Stimulated activated CD8-positive, alpha-beta memory T cell treated with anti-CD3 and anti-CD28 coated beads, Interleukin-2, amount 100 ng/mL, for 1 hour (primary cell): ENCODE results near the gene NDUFS3.

Experiments used
- DNase-seq, 2 donors: peaks; one replicate each; pipeline ENCODE4 v3.0.0-alpha.2; 2020; ENCODE audit warnings: low read depth in 2 of 2

NDUFS3 gene

DNA sequence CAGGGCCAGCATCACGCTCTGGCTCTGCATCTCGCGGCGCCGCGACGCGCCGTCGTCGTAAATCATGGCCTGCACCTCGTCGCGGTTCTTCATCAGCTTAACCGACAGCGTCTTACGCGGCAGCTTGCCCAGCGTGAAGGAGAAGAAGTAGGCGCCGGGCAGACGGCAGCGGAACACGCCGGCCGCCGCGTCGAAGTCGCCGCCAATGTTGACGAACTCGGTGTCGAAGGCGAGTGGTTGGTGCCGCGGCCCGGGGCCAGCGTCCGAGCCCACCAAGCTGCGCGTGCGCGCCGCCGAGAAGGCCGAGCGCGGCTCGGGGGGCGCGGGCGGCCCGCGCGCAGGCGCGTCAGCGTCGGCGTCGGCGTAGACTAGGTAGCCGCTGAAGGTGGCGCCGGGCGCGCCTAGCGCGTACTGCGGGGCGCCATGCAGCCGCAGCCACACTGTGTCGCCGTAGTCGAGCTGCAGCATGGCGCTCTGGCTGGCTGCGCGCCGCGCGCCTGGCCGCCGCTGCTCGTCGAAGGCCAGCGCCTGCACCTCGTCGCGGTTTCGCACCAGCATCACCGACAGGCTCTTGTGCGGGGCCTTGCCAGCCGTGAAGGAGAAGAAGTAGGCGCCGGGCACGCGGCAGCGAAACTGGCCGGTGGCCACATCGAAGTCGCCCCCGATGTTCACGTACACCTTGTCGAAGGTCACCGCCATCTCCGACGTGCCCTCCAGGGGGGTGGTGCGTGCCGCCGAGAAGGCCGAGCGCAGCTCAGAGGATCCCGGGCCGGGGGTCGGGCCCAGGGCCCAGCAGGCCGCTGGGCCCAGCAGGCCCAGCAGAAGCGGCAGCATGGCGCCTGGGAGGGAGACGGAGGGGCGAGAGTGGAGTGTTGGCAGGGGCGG lies 11.3 kb downstream of the NDUFS3 start:
- no peak for DNase-seq

DNA sequence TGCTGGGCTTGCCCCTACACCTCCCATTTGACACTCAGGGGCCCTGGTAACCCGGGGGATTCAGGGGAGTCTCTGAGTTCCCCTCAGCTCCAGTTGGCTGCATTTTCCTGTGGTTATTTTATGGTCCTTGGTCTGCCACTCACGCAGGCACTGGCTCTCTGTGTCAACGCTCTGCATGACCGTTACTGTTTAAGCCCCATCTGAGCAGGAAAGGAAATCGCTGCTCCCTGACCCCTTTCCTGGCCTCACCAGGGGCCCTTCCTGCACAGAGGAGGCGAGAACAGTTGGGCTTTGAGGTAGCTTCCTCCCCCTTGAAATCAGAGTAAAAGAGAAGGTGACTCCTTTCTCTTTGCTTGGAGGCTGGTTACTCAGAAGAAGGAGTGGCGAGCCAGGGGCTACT lies 12.9 kb downstream of the NDUFS3 start:
- no peak for DNase-seq

DNA sequence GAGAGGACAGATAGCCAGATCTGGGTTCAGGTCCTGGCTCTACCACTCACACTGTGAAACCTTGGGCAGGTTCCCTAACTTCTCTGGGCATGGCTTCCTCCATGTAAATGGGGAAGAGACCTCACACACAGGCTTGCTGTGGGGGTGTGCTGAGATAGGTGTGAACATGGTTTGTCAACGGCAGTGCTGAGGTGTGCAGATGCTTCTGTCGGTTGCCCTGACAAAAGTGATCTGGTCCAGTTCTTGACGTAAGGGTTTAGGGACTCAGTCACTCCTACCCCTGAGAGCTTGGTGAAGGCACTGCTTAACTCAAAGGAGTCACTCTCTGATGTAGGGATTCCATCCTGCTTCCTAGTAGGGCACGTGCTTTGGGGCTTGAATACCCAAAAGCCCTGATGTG lies 13.4 kb downstream of the NDUFS3 start:
- no peak for DNase-seq

DNA sequence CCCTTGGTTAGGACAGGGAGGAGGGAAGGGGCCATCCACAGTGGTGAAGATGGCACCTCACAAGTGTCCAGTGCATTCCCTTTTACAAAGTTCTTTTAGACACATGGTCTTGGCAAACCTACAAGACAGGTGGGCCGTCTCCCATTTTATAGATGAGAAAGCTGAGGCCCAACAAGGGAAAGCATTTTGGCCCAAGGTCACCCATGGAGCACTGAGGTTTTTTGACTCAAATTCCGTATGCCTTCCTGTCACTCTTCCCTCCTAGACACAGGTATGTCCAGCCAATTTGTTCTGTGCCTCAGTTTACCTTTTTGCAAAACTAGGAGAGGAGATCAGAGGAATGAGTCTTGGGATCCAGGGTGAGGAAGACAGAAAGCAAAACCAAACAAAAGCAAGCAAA lies 14.1 kb downstream of the NDUFS3 start:
- no peak for DNase-seq

DNA sequence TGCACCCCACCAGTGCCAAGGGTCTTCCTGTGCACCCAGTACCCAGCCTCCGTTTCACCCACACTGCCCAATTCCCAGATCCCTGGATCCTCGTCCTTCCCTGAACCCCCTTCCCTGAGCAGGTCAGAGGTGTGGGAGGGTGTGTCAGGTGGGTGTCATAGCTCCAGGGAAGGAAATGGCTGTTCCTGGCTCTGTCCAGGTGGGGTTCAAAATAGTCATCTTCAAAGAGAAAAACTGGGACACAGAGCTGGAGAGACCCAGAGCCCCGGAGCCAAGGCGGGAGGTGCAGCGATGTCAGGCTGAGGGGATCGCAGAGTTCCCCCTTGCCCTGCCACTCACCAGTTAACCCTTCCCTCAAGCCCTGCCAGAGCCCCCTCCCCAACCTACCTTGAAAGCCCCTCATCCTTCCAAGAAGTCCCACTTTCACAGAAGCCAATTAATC lies 14.6 kb downstream of the NDUFS3 start:
- DNase-seq, result no peak

DNA sequence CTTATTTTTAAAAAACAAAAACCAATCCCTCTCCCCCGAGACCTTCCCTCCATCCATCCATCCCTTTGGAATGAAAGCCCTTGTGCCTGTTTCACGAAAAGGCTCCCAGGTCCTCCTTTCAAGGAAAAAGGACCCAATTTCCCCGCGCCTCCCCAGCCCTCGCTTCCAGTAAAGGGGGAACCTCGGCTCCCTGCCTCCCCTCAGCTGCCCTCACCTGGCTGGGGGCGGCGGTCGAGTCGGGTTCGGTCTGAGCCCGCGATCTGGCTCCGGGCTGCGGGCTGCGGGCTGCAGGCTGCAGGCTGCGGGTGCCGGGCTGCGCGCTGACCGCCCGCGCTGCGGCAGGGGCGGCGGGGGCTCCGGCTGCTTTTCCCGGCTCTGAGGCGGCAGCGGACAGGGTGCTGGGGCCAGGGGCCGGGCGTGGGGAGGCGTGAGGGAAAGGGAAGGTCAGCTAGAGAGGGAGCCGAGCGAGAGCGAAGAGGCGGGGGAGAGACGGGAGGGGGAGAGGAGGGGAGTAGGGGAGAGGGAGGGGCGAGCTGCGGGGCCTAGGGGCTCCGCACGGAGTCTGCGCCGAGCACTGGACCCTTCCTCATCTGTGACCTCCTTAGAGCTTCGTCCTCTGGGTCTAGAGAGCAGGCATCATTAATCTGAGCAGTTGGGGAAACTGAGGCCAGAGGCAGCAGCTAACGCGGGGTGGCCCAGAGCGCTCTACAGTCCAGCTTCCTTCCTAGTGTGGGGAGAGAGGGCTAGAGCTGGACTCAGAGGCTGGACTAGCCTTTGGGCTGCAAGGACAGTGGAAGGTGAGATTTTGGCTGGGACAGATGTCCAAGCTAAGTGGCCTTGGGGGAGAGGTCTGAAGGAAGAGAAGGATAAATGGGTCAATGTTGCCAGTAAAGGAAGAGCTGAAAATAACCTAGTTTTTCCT lies 15.3 kb downstream of the NDUFS3 start, which contains the start of gene C1QTNF4:
Gene C1QTNF4, minus strand, starts transcription at position 478 of the 922 bp plus-strand sequence. CDS start 3,601 bp downstream, outside the sequence.
- no peak for DNase-seq

DNA sequence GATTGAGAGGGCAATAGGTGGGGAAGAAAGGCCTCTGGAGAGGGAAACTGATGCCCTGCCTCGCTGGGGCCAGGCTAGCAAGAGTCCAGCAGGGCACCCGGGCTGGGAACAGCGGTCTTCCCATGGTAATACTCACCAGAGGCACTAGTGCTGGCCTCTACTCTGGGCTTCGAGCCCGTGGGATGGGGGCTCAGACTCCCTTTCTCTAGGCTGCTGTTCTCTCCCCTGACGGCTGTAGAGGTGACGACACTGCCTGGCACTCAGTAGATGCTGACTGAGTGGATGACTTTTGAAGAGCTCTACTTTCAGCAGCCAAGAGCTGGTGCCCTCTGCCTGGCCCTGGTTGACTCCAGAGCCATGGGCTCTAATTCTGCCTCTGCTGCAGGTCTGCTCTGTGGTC lies 16.2 kb downstream of the NDUFS3 start:
- no peak for DNase-seq

DNA sequence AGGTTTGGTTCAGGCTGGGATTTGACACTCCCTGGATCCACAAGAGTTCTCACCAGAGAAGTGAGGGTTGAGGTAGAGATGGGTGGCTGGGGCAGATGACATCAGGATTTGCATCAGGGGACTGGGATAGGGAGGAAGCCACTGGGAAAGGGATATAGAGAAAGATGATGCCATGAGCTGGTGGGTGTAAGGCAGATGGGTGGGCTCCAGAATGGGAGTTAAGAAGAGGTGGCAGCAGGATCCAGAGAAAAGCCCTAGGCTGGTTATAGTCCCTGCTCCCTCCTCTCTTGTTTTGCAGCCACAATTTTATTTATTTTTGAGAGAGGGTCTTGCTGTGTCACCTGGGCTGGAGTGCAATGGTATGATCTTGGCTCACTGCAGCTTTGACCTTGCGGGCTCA lies 17.1 kb downstream of the NDUFS3 start:
- no peak for DNase-seq

DNA sequence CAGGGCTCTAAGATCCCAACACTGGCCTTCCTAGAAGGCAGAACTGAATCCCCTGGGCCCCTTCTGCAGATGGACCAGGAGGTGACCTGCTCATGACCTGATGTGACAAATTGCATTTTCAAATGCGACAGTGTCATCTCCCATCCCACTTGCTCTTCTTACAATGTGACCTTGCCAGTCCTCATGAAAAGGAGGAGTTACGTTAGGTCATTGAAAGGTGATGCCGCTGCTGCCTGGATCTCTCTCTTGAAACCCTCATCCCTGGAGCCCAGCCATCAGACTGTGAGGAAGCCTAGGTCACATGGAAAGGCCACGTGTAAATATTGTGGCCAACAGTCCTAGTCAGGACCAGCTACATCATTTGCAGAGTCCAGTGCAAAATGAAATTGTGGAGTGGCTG lies 21.0 kb downstream of the NDUFS3 start:
- DNase-seq, result no peak

DNA sequence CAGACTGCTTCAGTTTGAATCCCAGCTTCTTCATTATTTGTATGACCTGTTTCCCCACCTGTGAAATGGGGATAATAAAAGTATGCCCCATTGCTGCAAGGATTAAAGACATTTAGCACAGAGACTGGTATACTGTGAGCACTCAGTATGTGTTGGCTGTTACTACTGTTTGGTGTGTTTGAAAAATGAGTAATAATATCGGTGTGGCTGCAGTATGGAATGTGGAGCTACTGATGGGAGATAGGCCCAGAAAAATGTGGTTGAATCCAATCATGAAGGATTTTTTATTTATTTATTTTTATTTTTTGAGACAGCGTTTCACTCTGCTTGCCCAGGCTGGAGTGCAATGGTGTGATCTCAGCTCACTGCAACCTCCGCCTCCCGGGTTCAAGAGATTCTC lies 24.4 kb downstream of the NDUFS3 start:
- DNase-seq, result no peak

DNA sequence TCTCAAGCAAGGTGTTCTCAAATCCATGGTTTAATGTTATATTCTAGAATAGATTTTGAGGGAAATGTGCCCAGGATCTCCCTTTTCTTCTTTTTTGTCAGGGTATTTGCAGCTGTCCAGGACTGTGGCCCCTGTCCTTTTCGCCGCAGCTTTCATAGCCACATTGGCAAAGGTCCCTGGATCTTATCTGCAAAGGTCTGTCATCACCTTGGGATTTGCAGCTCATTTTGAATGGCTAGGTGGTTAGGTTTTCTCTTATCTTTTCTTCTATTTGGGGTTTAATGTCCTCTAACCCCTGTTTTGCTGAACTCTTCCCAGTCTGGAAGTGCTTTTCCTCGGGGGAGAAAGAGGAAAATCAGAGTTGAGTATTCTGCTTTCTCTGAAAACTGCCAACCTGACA lies 27.0 kb downstream of the NDUFS3 start:
- no peak for DNase-seq

DNA sequence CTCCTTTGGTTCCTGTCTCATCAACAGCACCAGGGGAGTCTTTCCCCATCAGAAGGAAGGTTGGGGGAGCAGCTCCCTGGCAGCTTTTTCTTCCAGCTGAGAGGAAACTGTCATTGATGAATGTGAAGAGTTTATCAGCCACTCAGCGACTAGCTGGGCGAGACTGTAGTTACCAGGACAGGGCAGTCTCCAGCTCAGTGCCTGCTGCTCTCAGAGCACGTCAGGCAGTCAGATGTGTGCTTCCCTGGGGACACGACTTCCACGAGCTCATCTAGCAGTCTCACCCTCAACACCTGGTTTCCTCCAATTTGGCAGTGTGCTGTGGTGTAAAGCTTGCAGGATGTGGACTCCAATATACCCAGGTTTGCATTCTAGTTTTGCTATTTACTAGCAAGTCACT lies 27.9 kb downstream of the NDUFS3 start:
- DNase-seq, result no peak

DNA sequence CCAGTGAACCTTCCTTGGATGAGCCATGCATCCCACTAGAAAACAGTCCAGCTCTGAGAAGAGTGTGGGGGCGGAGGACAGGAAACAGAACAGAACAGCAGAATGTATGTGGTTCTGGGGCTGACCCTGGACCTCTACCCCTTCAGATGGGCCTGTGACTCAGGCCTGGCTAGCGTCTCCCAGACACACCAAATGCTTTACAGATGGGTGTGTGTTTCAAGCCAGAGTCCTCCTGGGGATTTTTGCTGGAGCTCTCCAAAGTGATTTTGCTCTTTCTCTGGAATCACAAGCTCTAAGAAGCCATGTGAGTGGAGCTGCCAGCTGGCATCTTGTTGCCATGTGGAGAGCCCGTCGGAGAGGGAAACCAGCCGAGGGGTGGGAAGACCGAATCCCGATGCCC lies 28.5 kb downstream of the NDUFS3 start:
- no peak for DNase-seq

DNA sequence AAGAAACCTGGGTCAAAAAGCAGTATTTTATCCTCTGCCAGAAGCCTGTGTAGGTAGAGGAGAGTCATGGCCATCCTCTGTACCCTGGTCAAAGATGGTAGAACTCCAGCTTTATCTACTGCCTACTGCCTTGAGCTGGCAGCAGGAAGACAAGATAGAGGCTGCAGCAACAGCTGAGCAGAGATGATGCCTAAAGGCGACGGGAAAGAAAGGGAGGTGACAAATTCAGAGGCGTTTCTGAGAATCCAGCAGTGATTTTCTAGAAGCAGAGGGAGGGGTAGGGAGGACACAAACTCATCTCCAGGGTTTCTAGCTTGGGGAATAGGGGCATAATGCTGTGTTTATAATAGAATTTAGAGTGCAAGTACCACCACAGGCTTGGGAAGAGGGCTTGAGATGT lies 30.8 kb downstream of the NDUFS3 start:
- DNase-seq, result no peak

DNA sequence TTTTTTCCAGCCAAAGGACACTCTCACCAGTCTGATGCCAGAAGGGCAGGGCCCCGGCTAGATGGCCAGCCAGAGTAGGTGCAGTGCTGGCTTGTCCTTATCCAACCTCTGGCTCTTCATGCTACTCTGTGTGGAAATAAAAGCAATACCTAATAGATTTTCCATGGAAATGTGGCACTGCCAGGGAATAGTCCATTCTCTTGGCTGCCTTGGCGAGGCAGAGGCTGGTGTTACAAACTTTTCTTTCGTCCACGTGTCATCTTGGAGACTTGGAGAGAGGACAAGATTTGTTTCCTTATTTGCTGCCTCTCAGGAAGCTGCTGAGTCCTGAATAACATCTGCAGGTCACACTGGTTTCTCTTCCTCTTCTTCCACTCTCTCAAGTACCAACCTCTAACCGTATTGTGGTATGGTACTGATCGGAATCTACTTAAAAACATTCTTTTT lies 32.5 kb downstream of the NDUFS3 start:
- DNase-seq, result no peak

DNA sequence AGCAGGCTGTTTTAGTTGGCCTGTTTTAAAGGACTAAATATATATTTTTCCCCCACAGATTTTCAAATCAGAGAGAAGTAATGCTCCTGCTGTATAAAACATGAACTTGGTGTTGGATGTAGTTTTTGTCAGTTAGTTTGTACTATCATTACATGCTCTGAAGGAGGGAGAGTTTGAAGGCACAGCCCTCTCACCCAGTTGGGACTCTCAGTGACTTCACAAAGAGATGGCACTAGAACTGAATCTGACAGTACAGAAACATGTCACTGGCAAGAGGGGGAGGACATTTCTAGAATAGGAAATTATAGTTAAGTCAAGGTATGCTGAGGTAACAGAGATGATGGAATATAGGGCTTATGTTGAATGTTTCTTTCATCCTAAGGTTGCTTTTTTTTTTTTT lies 36.4 kb downstream of the NDUFS3 start:
- no peak for DNase-seq

DNA sequence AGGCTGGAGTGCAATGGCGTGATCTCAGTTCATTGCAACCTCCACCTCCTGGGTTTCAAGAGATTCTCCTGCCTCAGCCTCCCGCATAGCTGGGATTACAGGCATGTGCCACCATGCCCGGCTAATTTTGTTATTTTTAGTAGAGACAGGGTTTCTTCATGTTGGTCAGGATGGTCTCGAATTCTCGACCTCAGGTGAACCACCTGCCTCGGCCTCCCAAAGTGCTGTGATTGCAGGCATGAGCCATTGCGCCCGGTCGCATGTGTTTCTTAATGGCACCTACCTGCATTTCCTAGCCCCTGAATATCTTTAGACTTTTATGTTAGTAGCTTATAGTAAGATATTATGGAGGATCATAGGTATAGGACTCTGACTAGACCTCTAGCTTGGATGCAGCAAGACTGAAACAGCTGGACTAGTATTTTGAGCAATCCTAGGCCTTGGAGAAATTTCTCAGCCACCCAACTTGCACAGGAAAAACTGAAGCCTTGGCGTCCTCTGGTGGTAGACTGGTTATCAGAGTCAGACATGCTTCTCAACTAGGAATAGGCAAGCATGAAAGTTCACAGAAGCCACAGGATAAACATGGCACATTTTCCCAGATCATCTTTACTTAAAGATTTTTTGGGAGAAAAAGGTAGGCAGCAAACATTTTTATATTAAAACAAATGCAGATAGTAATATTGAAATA lies 38.0 kb downstream of the NDUFS3 start:
- no peak for DNase-seq

DNA sequence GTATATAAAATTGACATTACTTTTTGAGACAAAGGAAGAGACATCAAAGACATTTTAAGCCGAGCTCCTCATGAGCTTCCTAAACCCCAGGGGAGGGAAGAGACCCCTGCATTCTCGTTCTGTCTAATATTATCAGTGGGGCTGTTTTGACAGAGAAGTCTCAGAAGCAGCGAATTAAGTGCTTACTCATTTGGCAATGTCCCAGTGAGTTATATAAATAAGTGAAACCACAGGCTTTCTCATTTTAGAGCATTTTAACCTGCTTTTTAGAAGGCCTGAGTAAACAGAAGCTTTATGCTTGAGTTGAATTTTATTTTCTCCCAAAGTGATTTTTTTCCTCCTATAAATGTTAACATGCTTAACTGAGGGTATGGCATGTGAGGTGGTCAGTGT lies 38.5 kb downstream of the NDUFS3 start:
- DNase-seq, result no peak

DNA sequence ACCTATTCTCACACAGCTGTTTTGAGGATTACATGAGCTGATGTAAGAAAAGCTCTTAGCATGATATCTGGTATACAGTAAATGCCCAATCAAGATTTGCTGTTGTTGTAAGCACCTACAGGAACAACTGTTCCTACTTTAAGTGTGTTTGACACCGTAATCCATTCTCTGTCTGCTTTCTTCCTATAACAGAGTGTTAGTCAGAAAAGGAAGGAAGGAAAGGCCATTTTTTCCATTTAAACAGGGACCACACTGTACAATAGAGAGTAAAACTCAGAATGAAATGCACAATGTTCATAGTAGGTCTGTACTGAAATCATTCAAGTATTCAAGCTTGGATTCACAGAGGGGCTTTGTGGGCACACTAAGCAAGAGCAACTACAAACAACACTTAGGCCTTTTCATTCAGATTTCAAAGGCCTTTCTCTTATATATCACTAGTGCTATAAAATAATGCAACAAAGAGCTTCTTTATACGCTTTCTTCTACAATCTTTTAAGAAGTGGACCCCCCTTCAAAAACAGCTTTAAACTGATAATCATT lies 42.0 kb downstream of the NDUFS3 start:
- no peak for DNase-seq

DNA sequence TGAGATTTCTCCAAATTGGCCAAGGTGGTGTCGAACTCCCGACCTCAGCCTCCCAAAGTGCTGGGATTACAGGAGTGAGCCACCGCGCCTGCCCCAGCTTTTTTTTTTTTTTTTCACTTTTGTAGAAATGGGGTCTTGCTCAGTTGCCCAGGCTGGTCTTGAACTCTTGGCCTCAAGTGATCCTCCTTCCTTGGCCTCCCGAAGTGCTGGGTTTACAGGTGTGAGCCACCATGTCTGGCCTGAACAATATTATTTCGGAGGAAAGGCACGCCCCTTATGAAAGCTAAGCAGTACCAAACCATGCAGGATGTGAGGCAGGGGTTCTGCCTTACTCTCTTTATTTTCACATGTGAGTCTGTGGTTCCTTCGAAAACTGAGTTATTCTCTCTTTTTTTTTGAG lies 47.4 kb downstream of the NDUFS3 start:
- no peak for DNase-seq

DNA sequence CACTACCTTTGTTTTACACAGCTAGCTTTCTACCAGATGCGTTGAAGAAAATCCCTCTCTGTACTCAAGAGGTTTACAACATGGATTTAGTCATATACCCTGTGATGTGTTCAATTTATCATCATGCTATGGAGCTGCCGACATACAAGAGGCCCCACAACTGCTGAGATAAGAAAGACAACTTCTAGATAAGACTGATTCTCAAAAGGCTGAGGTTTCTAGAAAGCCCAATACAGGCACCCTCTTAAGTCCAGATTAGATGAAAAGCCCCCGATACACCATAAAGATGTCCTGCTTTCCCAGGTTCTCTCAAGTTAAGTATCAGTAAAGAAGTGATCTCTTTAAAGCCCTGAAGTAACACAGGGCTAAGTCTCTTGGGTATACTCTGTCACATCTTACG lies 49.2 kb downstream of the NDUFS3 start:
- no peak for DNase-seq

DNA sequence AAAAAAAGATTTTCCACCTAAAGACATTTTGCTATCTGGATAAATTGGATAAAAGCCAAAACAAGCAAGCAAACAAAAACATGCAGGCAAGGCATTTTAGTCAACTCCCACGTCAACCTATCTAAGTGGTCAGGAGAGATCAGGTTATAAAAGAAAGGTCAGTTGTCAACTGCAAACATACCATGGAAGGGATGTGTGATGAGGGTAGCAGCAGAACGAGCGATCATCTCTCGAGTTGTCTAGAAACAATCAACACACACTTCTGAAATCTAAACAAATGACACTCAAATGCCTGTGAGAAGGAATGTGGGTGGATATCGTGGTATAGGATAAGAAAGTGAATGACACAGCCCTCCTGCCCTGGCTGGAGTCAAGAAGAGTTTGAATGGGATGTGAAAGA lies 52.6 kb downstream of the NDUFS3 start:
- no peak for DNase-seq
